Ureter (tissue), 1 donor: ENCODE results near the gene FGD6. TPM values are rescaled to one million over a fixed set of nuclear protein-coding genes. Genes with fewer than 3 reads are reported as not detected.
"Not testable (repeated sequence)": the region's sequence is repeated elsewhere in the genome, so short reads cannot be mapped to it uniquely, and the experiment has no call there.

Experiments
- DNase-seq: peaks from one replicate; pipeline ENCODE4 v3.0.0-alpha.2; 2020; ENCODE audit warnings: low spot score
- total RNA-seq: library from RNA; stranded (reverse); gene quantifications from one replicate; pipeline ENCODE4 v1.2.4, GENCODE V29; 2023
- donor health status: DM: yes; HTN: yes; CAD: no.

Gene FGD6
- total RNA-seq, 1 donor from 2014 or later = 14.9 TPM

- DNase-seq = no peak
Measured at GRCh38 chr12:95178136-95178535, 39.1 kb downstream of the FGD6 start.

- DNase-seq = no peak
Measured at GRCh38 chr12:95177201-95177768, 40.0 kb downstream of the FGD6 start.

- DNase-seq = peak; percentile 77
Measured at GRCh38 chr12:95173392-95174251, 43.6 kb downstream of the FGD6 start.

- no peak for DNase-seq
Measured at GRCh38 chr12:95169368-95169767, 47.9 kb downstream of the FGD6 start.

- no peak for DNase-seq
Measured at GRCh38 chr12:95168746-95169145, 48.5 kb downstream of the FGD6 start.

- DNase-seq = no peak
Measured at GRCh38 chr12:95164656-95165055, 52.6 kb downstream of the FGD6 start.

GRCh38 chr12:95158919-95159318, 58.3 kb downstream of the FGD6 start:
- no peak for DNase-seq

- no peak for DNase-seq
Measured at GRCh38 chr12:95151821-95152220, 65.4 kb downstream of the FGD6 start.

GRCh38 chr12:95151406-95151805, 65.9 kb downstream of the FGD6 start:
- no peak for DNase-seq

- DNase-seq = no peak
Measured at GRCh38 chr12:95150501-95150900, 66.8 kb downstream of the FGD6 start.

- DNase-seq = no peak
Measured at GRCh38 chr12:95147866-95148265, 69.4 kb downstream of the FGD6 start.

GRCh38 chr12:95146769-95147168, 70.5 kb downstream of the FGD6 start:
- no peak for DNase-seq

- no peak for DNase-seq
Measured at GRCh38 chr12:95143621-95144205, 73.6 kb downstream of the FGD6 start.

- no peak for DNase-seq
Measured at GRCh38 chr12:95142431-95143151, 74.7 kb downstream of the FGD6 start.

GRCh38 chr12:95141310-95141709, 76.0 kb downstream of the FGD6 start:
- no peak for DNase-seq

- not testable (repeated sequence) for DNase-seq
Measured at GRCh38 chr12:95138031-95138430, 79.2 kb downstream of the FGD6 start.

GRCh38 chr12:95136598-95136997, 80.7 kb downstream of the FGD6 start:
- DNase-seq = no peak

- no peak for DNase-seq
Measured at GRCh38 chr12:95134085-95134484, 83.2 kb downstream of the FGD6 start.

GRCh38 chr12:95131589-95132340, 85.5 kb downstream of the FGD6 start:
- DNase-seq = no peak

GRCh38 chr12:95130096-95130495, 87.2 kb downstream of the FGD6 start:
- DNase-seq = no peak

- DNase-seq = no peak
Measured at GRCh38 chr12:95129115-95129514, 88.2 kb downstream of the FGD6 start.

GRCh38 chr12:95126736-95127135, 90.5 kb downstream of the FGD6 start:
- DNase-seq = no peak
